Measurements from ENCODE around the gene DPM1. TPM values are rescaled to one million over a fixed set of nuclear protein-coding genes. Genes with fewer than 3 reads are reported as not detected.

The DPM1 gene
- total RNA-seq, 1 donor from 2014 or later: 43.9 TPM

GRCh38 chr20:50909413-50909812 is 48.9 kb downstream of the DPM1 start:
- no peaks in the 10 kb centered on the region for H3K27me3 Mint-ChIP-seq
- H3K9me3 Mint-ChIP-seq (ENCODE audit: low read depth): no peaks in the 10 kb centered on the region
- peaks cover 52% of the 10 kb centered on the region for H3K4me1 Mint-ChIP-seq (ENCODE audit: low read depth)
- TF ChIP-seq CTCF (IDR thresholded peaks at IDR 0.05; ENCODE audit: unreplicated experiment): no peak
- DNase-seq (ENCODE audit: low spot score, unreplicated experiment): no peak
- no peak overlapping the region for H3K4me3 Mint-ChIP-seq (ENCODE audit: low read depth)
- H3K36me3 Mint-ChIP-seq (ENCODE audit: insufficient read depth): peaks cover 18% of the 10 kb centered on the region
- peak overlapping the region; percentile 57 for H3K27ac Mint-ChIP-seq

- no peak for DNase-seq (ENCODE audit: low spot score, unreplicated experiment)
- no peak overlapping the region for H3K4me3 Mint-ChIP-seq (ENCODE audit: low read depth)
- no peak for TF ChIP-seq CTCF (IDR thresholded peaks at IDR 0.05; ENCODE audit: unreplicated experiment)
- H3K4me1 Mint-ChIP-seq (ENCODE audit: low read depth): peaks cover 39% of the 10 kb centered on the region
- no peaks in the 10 kb centered on the region for H3K9me3 Mint-ChIP-seq (ENCODE audit: low read depth)
- peak overlapping the region; percentile 84 for H3K27ac Mint-ChIP-seq
- peaks cover 21% of the 10 kb centered on the region for H3K36me3 Mint-ChIP-seq (ENCODE audit: insufficient read depth)
- no peaks in the 10 kb centered on the region for H3K27me3 Mint-ChIP-seq
These were observed 54.2 kb downstream of the DPM1 start for GRCh38 chr20:50904067-50904570.

- H3K4me1 Mint-ChIP-seq (ENCODE audit: low read depth): peaks cover 38% of the 10 kb centered on the region
- H3K27ac Mint-ChIP-seq: peak overlapping the region; percentile 84
- no peak overlapping the region for H3K4me3 Mint-ChIP-seq (ENCODE audit: low read depth)
- no peaks in the 10 kb centered on the region for H3K9me3 Mint-ChIP-seq (ENCODE audit: low read depth)
- H3K36me3 Mint-ChIP-seq (ENCODE audit: insufficient read depth): peaks cover 20% of the 10 kb centered on the region
- no peak for TF ChIP-seq CTCF (IDR thresholded peaks at IDR 0.05; ENCODE audit: unreplicated experiment)
- H3K27me3 Mint-ChIP-seq: no peaks in the 10 kb centered on the region
- DNase-seq (ENCODE audit: low spot score, unreplicated experiment): no peak
These were observed 54.8 kb downstream of the DPM1 start for GRCh38 chr20:50903353-50904051.

DNA sequence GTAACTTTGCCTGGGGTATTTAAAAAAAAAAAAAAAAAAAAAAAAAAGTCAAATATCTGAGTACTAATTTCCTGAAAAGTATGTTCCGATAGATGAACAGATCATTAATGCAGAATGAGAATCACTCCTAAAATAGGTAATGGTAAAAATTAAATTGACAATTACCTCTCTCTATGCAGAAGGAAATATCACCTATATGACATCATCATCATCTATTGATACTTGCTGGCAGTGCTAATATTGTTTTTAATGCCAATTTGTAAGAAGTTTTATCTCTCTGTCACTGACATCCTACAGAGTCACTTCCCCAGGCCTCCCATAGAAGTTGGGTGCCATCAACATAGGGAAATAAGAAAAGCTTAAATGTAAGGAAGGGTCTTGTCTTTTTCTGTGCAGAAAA is 57.0 kb downstream of the DPM1 start:
- no peak overlapping the region for H3K4me3 Mint-ChIP-seq (ENCODE audit: low read depth)
- no peaks in the 10 kb centered on the region for H3K9me3 Mint-ChIP-seq (ENCODE audit: low read depth)
- H3K4me1 Mint-ChIP-seq (ENCODE audit: low read depth): peaks cover 29% of the 10 kb centered on the region
- H3K36me3 Mint-ChIP-seq (ENCODE audit: insufficient read depth): peaks cover 19% of the 10 kb centered on the region
- no peak for DNase-seq (ENCODE audit: low spot score, unreplicated experiment)
- H3K27ac Mint-ChIP-seq: no peak overlapping the region
- no peaks in the 10 kb centered on the region for H3K27me3 Mint-ChIP-seq
- no peak for TF ChIP-seq CTCF (IDR thresholded peaks at IDR 0.05; ENCODE audit: unreplicated experiment)

- Mint-ChIP-seq H3K27me3 (no peaks in the 10 kb centered on the region), H3K27ac (no peak overlapping the region), H3K4me1 (ENCODE audit: low read depth) (peaks cover 30% of the 10 kb centered on the region), H3K9me3 (ENCODE audit: low read depth) (no peaks in the 10 kb centered on the region), H3K4me3 (ENCODE audit: low read depth) (no peak overlapping the region), H3K36me3 (ENCODE audit: insufficient read depth) (peaks cover 18% of the 10 kb centered on the region)
- no peak for DNase-seq (ENCODE audit: low spot score, unreplicated experiment)
- TF ChIP-seq CTCF (IDR thresholded peaks at IDR 0.05; ENCODE audit: unreplicated experiment): no peak
These were observed 58.1 kb downstream of the DPM1 start for GRCh38 chr20:50900261-50900660.
